ENCODE results near the gene DNAJB11.

GRCh38 chr3:186605561-186606545 is 35.3 kb downstream of the DNAJB11 start:
- no peak for TF ChIP-seq ZFX (IDR thresholded peaks at IDR 0.05)
- no peak for TF ChIP-seq CTCF (conservative IDR thresholded peaks at IDR 0.05)

Measured in C4-2B (cell line).